SU-DHL-6 (cell line): ENCODE data around the gene TEX35.

Experiments used
- EZH2phosphoT487 ChIP-seq: fragments of 200-600 bp; sonication (generic), shearing (Covaris generic); conservative IDR thresholded peaks from 2 replicates; pipeline ENCODE4 v1.6.1; 2018; ENCODE audit warnings: mild to moderate bottlenecking, antibody characterized with exemption, low read length, moderate library complexity, mixed read lengths
- TF ChIP-seq, protein P1 (sequence below): fragments of 200-600 bp; sonication (generic); IDR thresholded peaks from one replicate; pipeline ENCODE4 v1.5.1; 2017; ENCODE audit warnings: antibody characterized with exemption, mild to moderate bottlenecking, low read length, moderate library complexity; ENCODE audit not compliant: insufficient read depth, poor library complexity, severe bottlenecking

- TF ChIP-seq, protein P1, sequence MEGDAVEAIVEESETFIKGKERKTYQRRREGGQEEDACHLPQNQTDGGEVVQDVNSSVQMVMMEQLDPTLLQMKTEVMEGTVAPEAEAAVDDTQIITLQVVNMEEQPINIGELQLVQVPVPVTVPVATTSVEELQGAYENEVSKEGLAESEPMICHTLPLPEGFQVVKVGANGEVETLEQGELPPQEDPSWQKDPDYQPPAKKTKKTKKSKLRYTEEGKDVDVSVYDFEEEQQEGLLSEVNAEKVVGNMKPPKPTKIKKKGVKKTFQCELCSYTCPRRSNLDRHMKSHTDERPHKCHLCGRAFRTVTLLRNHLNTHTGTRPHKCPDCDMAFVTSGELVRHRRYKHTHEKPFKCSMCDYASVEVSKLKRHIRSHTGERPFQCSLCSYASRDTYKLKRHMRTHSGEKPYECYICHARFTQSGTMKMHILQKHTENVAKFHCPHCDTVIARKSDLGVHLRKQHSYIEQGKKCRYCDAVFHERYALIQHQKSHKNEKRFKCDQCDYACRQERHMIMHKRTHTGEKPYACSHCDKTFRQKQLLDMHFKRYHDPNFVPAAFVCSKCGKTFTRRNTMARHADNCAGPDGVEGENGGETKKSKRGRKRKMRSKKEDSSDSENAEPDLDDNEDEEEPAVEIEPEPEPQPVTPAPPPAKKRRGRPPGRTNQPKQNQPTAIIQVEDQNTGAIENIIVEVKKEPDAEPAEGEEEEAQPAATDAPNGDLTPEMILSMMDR: no peak
- no peak for TF ChIP-seq EZH2phosphoT487
Measured at GRCh38 chr1:178510155-178510554, 2.8 kb upstream of the TEX35 start.
